ENCODE measurements around the gene GPR61. TPM values are rescaled to one million over a fixed set of nuclear protein-coding genes. Genes with fewer than 3 reads are reported as not detected.

The GPR61 gene
- total RNA-seq, 1 donor from 2014 or later: not detected

DNA sequence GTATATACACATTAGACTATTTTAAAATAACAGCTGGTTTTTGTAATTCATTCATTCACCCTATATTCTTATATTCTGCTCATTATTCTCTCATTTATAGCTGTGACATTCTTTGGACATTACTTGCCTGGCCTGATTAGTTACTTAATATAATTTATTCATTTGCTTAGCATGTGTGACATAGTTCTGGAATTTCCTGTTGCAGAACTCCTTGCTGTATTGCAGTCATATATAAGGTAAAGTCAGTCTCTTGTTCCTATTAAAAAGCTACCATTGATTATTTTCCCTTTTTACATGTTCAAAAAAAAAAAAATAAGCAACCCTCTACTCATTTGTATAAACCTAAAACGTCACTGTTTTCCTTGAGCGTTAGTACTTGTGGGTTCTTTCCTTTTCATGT, 55.9 kb downstream of the GPR61 start:
- TF ChIP-seq, protein P1, sequence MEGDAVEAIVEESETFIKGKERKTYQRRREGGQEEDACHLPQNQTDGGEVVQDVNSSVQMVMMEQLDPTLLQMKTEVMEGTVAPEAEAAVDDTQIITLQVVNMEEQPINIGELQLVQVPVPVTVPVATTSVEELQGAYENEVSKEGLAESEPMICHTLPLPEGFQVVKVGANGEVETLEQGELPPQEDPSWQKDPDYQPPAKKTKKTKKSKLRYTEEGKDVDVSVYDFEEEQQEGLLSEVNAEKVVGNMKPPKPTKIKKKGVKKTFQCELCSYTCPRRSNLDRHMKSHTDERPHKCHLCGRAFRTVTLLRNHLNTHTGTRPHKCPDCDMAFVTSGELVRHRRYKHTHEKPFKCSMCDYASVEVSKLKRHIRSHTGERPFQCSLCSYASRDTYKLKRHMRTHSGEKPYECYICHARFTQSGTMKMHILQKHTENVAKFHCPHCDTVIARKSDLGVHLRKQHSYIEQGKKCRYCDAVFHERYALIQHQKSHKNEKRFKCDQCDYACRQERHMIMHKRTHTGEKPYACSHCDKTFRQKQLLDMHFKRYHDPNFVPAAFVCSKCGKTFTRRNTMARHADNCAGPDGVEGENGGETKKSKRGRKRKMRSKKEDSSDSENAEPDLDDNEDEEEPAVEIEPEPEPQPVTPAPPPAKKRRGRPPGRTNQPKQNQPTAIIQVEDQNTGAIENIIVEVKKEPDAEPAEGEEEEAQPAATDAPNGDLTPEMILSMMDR (IDR thresholded peaks at IDR 0.05; ENCODE audit: unreplicated experiment): no peak
- no peaks in the 10 kb centered on the region for H3K27me3 Mint-ChIP-seq (ENCODE audit: unreplicated experiment)
- no peak for DNase-seq (ENCODE audit: low spot score)
- no peak overlapping the region for H3K27ac Mint-ChIP-seq (ENCODE audit: unreplicated experiment)
- peaks cover 23% of the 10 kb centered on the region for H3K36me3 Mint-ChIP-seq (ENCODE audit: low read depth, unreplicated experiment)
- no peaks in the 10 kb centered on the region for H3K4me1 Mint-ChIP-seq (ENCODE audit: unreplicated experiment)
- no peaks in the 10 kb centered on the region for H3K9me3 Mint-ChIP-seq (ENCODE audit: unreplicated experiment)
- no peak overlapping the region for H3K4me3 Mint-ChIP-seq (ENCODE audit: unreplicated experiment)

Other genes with a start within 250 kb of the GPR61 start
- gene MYBPHL, start 232.9 kb upstream of the GPR61 start, total RNA-seq (ENCODE audit: unreplicated experiment): not detected
- 49.0 TPM for gene SORT1, start 142.0 kb upstream of the GPR61 start, total RNA-seq (ENCODE audit: unreplicated experiment)
- gene PSMA5, start 113.4 kb upstream of the GPR61 start, total RNA-seq (ENCODE audit: unreplicated experiment): 84.9 TPM
- gene SYPL2, start 73.3 kb upstream of the GPR61 start, total RNA-seq (ENCODE audit: unreplicated experiment): not detected
- gene ATXN7L2, start 56.0 kb upstream of the GPR61 start, total RNA-seq (ENCODE audit: unreplicated experiment): 3.2 TPM
- gene CYB561D1, start 45.8 kb upstream of the GPR61 start, total RNA-seq (ENCODE audit: unreplicated experiment): 7.8 TPM
- gene AMIGO1, start 30.1 kb upstream of the GPR61 start, total RNA-seq (ENCODE audit: unreplicated experiment): 1.2 TPM
- 17.7 TPM for gene GNAI3, start 8.7 kb downstream of the GPR61 start, total RNA-seq (ENCODE audit: unreplicated experiment)
- gene GNAT2, start 79.7 kb downstream of the GPR61 start, total RNA-seq (ENCODE audit: unreplicated experiment): 0.26 TPM
- 92.7 TPM for gene AMPD2, start 80.0 kb downstream of the GPR61 start, total RNA-seq (ENCODE audit: unreplicated experiment)
- 7.8 TPM for gene GSTM4, start 116.2 kb downstream of the GPR61 start, total RNA-seq (ENCODE audit: unreplicated experiment)
- 20.4 TPM for gene GSTM2, start 128.2 kb downstream of the GPR61 start, total RNA-seq (ENCODE audit: unreplicated experiment)
- gene GSTM1, start 147.9 kb downstream of the GPR61 start, total RNA-seq (ENCODE audit: unreplicated experiment): not detected
- 27.9 TPM for gene GSTM5, start 172.4 kb downstream of the GPR61 start, total RNA-seq (ENCODE audit: unreplicated experiment)
- gene GSTM3, start 201.2 kb downstream of the GPR61 start, total RNA-seq (ENCODE audit: unreplicated experiment): 6.9 TPM
- gene EPS8L3, start 224.1 kb downstream of the GPR61 start, total RNA-seq (ENCODE audit: unreplicated experiment): not detected